ENCODE measurements around the gene RGS12.

The RGS12 gene

DNA sequence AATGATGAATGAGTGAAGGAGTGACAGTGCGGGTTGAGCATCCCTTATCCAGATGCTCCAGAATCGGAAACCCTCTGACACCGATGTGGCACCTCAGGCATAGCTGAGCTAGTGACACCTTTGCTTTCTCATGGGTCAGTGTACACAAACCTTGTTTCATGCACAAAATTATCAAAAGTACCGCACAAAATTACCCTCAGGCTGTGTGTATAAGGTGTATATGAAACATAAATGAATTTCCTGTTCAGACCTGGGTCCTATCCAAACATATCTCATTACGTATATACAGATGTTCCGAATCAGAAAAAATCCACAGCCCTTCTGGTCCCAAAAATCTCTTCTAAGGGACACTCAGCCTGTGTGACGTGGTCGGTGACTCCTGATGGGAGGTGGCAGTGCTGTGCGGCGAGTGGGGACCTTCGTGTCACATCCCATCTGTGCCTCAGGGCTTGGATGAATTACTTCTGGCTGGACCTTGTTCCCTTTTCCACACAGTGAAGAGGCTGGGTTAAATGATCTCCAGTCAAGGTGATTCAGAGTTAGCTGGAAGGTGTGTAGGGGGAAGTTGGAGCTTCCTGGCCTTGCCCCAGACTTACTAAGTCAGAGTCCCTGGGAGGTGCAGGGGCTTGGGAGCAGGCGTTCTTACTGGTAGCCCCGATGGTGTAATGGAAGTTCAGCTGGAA lies 18.8 kb downstream of the RGS12 start:
- no peak for DNase-seq

DNA sequence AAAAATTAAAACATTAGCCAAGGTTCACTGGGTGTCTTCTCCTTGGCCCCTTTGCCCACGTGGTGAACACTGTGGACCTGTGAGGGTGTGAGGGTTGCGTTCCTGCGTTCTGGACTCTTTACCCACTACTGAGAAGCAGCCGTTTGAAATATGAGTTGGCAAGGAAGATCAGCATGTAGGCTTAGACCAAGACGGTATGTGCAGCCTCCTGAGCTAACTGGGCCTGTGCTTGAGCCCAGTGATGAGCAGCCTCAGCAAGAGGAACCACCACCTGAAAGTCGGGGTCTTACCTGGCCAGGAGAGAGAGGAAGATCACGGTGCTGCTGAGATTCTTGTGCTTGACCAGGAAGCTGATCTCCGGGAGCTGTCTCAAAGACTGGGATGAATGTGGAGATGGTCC lies 19.5 kb downstream of the RGS12 start:
- DNase-seq: no peak

DNA sequence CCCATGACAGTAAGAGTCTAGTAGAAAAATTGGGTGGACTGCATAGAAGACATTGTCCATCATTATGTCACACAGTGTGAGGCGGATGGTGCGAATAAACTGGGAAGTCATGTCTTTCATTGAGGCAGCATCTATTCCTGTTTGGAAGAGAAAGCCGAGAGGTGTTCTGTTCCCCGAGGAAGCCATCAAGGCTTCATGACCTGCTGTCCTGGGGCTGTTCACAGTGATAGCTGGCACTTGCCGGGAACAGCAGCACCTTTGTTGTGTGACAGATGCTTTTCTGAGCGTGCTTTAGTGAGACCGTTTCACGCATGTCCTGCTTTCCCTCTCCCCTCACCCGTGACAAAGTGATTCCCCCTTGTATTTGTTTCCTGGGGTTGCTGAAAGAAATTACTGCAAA lies 20.3 kb downstream of the RGS12 start:
- DNase-seq: no peak

DNA sequence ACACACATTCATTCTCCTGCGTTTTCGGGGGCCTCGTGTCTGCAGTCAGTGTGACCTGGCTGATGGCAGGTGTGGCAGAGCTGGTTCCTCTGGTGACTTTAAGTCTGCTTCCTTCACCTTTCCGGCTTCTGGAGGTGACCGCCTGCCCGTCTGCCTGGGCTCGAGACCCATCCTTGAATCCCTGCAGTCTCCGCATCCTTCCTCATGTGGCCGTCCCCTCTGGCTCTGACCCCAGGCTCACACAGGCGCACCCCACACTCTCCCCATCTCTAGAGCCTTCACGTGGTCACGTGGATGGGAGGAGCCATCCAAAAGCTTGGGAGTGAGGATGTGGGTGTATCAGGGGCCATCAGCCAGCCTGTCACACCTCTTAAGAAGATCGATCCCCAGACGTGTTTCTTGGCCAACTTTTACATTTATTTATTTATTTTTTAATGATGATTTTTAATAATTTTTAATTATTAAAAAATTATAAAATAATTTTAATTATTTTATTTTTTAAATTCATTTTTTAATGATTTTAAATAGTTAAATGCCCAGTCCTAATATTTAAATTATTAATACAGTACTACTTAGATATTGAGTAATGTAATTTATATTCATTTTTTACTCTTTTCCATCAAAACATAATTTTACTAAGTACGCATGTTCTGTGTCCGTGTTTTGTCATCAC lies 20.9 kb downstream of the RGS12 start:
- no peak for DNase-seq

DNA sequence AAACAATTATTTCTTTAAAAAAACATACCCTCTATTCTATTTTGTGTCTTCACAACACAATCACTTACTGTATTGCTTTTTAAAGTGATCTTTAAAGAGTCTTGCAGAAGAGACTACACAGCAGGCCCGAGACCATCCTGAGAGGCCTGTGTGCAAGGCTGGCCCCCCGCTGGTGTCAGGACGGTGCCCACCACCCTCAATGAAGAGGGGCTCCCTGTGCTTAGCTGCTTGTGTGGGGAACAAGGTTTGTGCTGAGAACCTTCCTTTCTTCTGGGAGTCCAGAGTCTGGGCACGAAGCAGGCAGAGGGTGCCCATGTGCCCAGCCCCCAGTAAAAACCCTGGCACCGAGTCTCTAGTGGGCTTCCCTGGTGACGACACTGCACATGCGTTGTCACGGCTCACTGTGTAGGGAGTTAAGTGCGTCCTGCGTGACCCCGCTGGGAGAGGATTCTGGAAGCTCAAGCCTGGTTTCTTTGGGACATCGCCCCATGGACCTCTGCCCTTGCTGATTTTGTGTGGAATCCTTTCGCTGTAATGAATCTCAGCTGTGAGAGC lies 22.0 kb downstream of the RGS12 start:
- DNase-seq: no peak

DNA sequence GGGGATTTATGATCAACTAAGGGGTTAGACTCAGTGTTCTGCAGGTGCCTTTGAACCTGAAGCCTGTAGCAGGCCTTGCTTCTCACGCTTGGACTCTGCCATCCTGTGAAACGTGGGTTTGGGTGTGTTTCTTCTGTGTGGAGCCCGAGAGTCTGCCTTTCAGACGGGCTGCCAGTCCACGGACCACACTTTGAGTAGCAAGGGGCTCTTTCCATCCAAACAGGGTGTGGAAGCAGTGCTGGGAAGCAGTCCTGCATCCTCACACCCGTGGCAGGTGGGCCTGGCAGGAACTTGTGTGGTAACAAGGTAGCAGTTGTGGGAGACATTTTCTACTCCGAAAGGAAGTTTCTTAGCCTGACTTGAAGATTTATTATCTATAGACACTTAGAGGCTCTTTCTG lies 22.7 kb downstream of the RGS12 start:
- DNase-seq: no peak

DNA sequence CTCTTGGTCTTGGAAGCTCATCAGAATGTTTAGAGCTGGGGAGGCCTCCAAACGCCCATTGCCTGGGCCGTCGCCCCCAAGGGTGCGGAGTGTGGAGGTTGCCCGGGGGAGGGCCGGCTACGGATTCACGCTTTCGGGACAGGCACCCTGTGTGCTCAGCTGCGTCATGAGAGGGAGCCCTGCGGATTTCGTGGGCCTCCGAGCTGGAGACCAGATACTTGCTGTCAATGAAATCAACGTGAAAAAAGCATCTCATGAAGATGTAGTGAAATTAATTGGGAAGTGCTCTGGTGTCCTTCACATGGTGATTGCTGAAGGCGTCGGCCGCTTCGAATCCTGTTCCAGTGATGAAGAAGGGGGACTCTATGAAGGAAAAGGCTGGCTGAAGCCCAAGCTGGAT lies 23.3 kb downstream of the RGS12 start:
- DNase-seq: no peak

DNA sequence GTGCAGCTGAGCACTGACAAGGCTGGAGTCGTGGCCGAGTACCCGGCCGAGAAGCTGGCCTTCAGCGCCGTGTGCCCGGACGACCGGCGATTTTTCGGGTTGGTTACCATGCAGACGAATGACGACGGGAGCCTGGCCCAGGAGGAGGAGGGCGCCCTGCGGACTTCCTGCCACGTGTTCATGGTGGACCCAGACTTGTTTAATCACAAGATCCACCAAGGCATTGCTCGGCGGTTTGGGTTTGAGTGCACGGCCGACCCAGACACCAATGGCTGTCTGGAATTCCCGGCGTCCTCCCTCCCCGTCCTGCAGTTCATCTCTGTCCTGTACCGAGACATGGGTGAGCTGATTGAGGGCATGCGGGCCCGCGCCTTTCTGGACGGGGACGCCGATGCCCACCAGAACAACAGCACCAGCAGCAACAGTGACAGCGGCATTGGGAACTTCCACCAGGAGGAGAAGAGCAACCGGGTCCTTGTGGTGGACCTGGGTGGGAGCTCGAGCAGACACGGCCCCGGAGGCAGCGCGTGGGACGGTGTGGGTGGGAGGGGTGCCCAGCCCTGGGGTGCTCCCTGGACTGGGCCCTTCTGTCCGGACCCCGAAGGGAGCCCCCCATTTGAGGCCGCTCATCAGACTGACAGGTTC lies 24.3 kb downstream of the RGS12 start:
- DNase-seq: no peak

DNA sequence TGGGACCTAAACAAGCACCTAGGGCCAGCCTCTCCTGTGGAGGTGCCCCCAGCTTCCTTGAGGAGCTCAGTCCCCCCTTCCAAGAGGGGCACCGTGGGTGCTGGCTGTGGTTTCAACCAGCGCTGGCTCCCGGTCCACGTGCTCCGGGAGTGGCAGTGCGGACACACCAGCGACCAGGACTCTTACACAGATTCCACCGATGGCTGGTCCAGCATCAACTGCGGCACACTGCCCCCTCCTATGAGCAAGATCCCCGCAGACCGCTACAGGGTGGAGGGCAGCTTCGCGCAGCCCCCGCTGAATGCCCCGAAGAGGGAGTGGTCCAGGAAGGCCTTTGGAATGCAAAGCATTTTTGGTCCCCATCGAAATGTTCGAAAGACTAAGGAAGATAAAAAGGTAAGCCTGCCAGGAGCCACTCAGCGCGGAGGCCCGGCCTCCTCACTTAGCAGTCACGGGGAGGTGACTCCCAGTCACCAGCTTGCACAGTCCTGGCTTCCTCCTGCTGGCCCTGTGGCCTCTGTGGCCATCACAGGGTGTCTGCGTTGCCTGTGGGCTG lies 24.9 kb downstream of the RGS12 start:
- no peak for DNase-seq

DNA sequence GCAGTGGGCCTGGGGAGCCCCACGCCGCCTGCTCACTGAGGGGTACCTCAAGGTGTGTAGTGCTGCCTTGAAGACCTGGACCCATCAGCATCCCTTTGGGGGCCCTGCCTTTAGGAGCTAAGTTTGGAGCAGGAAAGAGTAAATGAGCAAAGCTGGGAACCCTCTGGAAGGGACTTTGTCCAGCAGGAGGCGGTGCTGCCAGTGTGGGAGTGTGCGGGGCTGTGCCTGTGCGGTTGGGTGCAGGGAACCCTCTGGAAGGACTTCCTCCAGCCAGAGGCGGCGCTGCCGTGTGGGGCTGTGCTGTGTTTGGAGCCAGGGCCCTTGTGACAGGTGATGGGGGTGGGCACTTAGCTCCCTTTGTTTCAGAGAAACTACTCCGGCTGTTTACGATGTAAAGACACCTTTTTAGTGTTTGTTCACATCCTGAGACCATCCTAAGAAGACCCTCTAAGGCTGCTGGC lies 25.8 kb downstream of the RGS12 start:
- DNase-seq: no peak

DNA sequence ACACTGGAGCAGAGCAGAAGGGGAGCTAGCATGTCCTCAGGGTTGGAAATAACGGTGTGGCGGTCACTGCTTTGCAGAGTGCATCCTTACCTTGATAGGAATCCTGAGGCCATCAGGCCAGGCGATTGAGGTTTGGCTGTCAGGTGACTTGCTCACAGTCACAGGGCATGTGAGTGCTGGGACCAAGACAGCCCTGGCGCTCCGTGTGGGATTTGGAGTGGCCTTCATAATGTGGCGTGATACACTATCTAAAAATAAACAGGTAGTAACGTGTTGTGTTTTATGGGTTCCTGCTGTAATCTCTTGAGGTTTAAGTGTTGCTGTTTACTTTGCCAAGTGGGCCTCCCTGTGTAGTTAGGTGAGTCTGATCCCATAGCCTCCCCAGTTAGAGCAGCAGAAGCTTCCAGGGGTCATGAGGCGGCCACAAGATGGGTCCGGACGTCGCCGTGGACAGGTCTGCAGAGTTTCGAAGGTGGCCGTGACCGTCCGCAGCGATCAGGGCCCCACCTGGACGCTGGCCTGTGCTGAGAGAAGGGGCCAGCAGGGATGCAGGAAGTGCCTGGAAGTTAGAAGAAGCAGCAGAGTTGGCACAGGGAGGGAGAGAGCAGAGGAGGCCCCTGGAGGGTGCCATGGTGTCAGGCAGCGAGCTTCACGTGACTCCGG lies 27.7 kb downstream of the RGS12 start:
- no peak for DNase-seq

DNA sequence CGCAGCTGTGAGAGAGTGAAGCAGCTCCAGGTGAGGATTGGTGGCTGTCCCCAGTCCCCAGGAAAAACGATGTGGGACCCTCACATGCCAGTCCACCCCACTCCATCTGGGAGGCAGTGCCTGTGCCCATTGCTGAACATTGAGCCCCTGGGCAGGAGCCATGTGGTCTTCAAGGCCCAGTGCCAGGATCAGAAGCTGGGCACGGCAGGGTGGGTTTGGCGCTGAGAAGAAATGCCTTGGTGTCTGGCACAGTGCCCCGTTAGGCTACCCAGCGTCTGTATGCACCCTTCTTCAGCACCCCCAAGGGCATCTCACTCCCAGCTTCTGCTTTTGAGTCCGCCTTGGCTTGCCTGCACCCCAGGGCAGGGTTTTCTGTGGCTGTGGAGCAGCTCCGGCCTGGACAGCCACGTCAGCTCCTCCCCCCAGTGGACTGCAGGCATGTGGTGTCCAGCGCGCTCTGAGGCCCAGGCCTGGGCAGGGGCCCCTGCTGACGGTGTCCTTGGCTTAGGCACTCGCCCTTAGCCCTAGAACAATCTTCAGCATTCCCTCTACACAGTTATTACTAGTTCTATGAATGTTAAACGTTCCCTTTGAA lies 28.6 kb downstream of the RGS12 start:
- no peak for DNase-seq

DNA sequence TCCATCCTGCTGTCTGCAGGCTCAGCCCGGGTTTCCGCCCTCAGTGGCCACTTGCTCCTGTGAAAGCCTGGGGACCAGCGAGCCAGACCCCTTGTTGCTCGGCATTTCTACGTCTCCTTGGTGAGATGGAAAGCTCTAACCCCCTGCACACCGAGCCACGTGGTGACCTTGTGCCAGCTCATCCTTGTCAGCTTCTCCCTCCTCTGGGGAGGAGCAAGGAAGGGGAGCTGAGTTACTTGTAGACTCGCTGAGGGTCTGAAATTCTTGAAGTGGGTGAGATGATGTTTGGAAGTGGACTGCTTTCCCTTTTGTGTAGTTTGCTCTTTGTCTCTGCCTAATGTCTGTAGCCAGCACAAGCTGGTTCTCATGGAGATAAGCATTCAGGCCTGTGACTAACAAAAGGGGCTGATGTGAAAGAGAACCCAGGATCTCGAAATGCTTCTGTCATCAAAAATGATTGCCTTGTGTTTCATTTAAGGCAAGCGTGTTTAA lies 29.3 kb downstream of the RGS12 start:
- DNase-seq: peak; percentile 30

DNA sequence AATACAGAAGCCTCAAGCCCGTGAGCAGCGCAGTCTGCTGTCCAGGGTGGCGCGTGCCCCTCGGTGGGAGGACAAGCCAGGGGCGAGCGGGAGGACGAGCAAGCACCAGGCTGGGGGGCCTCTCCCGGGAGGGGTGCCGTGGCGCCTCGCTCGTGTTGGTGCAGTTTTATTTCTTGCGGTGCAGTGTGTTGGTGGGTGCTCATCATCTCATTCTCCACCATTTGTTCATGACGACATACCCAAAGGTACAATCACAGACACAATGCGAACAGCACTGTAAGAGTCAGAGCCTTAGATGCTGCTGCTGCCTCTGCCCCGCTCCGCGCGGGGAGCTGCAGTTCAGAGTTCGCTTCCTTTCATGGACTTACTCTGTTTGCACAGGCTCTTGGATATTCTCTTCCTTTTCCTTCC lies 30.3 kb downstream of the RGS12 start:
- no peak for DNase-seq

DNA sequence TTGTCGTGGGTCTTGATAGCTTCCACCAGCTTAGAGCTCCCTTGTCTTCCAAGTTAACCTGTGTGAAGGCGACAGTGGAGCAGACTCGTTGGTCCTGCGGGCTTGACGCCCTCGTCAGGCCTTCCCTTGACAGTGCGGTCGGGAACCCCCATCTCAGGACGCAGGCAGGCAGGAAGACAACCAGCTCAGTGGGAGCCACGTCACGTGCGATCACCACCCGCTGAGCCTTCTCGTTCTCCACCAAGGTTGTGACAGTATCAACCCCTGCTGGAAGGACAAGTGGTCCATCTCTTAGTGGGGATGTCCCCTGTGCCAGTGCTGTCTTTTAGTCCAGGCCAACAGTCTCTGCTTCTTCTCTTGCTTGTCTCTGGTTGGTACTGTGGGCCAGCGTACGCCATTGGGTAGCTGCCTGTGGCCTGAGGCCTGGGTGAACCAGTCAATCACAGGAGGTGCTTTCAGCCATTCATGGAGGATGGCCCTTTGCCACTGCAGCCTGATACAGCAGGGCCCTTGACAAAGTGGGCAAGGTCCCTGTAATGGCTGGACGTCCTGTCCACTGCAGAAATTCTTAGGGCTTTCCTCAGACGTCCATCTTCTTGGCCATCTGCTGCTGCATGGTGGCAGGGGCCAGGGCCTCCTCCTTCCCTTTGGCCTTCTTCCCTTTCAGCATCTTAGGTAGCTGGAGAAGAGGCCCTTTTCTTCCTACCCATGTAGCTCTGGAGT lies 31.4 kb downstream of the RGS12 start:
- DNase-seq: no peak

DNA sequence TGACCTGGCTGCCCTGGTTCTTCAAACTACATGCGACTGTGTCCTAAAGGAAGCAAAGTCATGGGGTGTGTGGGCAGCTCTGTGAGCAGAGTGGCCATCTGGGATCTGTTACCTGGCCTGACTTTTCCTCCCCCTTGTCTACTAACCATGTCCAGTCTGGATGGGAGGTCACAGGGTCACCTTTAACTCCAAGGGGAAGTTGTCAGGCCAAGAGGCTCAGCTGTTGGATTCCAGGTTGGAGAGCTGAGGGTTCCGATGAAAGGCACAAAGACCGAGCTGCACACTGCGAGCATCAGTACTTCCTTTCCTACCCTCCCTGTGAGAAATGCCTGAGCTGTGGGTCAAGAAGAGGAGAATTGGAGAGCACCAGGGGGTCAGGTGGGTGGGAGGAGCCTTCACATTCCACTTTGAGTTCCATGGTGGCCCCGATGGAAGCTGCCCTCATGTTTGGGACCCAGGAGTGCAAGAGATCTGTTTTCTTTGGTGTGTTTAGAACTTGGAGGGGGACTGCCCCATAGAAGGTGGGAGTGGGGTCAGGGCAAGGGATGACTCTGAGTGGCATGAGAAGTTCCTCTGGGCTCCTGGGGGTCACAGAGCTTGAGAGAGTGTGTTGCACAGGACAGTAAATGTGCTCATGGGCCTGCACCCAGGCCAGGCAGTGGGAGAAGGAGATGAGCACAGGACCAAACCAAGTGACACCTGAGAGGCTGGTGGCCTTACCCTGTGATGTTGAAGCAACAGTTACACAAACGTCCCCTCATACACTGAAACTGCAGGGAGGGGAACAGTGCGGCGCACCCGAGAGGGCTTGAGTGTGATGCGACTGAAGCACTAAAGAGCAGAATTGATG lies 36.2 kb downstream of the RGS12 start:
- DNase-seq: no peak

DNA sequence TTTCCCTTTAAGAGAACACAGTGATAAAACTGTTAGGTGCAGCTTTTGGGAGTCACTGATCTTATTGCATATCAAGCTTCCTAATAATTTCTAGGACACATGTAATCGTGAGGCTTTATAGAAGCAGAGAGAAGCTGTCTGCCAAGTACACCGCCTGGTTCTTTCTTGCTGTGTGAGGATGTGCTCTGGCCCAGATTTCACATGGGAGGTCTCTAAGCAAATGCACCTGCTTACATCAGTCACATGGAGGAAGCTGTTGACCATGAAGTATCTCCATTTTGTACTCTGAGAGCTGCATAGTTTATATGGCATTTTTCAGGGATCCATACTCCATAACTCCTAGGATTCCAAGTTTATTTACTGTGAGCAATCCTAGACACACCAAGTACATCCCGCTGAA lies 37.1 kb downstream of the RGS12 start:
- no peak for DNase-seq

DNA sequence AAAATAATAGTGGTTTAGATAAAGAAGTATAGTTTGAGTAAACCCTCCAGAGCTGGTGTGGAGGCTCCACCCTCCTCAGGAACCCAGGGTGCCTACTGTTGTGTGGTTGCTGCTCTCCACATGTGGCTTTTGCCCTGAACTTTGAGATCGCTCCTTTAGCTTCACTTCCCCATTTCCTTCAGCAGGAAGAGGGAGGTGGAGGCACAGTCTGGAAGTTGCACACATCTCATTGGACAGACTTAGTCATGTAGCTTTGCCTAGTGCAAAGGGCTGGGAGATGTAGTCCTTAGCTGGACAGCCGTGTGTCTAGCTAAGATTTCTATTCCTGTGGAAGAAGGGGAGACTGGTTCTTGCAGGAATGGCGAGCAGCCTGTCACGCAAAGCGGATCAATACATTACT lies 37.9 kb downstream of the RGS12 start:
- no peak for DNase-seq

DNA sequence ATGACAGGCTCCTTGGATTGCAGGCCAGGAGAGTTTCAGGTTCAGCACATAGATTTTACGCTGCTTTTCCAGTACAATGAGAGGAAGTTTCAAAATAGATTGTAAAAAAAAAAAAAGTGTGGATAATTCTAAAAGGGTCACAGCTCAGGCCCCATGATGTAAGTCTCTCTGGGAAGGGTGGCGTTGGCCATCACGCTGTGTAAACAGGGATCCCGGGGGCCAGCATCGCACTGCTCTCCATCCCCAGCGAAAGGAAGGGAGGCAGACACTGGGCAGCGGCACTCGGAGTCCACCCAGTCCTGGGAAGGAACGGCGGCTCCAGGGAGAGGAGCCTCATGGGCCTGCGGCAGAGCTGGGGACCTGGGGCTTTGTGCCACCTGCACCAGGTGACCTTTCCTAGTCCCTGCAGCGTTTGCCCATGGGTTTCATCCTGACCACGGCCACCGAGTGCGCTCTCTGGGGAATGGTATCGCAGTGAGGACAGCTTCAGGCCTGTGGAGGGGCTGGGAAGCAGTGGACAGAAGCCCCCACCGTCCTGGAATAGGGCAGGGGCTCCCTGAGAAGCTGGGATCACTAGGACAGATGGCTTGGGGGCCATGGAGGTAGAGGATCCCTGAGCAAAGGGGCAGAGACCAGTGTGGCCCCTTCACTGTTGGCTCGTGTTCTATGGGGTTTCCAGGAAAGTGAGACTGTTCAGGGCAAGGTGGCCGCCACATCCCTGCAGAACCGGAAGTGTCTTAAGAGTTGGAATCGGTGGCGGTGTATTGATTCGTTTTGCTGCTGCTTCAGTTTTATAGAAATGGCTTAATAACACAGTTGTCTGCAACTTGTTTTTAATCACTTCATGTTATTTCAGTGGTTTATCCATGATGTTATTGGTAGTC lies 38.9 kb downstream of the RGS12 start:
- no peak for DNase-seq

DNA sequence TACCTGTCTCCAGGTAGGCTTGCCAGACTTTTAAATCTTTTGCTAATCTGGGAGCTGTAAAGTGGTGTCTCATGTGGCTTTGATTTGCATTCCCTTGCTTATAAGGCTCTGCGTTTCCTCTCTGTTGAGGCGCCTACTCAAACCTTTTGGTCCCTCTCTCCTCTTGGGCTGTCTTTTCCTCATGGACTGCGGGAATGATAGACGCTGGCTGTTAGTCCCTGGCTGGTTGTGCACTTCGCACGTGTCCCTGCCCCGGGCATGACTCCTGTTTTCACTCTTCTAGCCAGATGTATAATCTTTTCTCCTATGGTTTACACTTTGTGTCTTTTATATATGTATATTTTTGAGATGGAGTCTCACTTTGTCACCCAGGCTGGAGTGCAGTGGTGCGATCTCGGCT lies 39.7 kb downstream of the RGS12 start:
- DNase-seq: no peak
